Keratinocyte (primary cell): ENCODE results near the gene GKN1.

Source experiments
- EZH2 ChIP-seq: IDR thresholded peaks from one replicate; pipeline ENCODE4 v1.6.1; 2012; ENCODE audit warnings: inconsistent platforms, mild to moderate bottlenecking, low read length, moderate library complexity
- TF ChIP-seq, protein P1 (sequence below), 3 experiments: IDR thresholded peaks in 1 of 3; conservative IDR thresholded peaks in 1 of 3; optimal IDR thresholded peaks in 1 of 3; 2 replicates in 2 of 3; 3 replicates in 1 of 3; pipeline versions ENCODE3 to v1.5.1; 2011; ENCODE audit warnings: low read length in 3 of 3, mild to moderate bottlenecking in 3 of 3, moderate library complexity in 2 of 3, control low read depth in 1 of 3, inconsistent platforms in 1 of 3; ENCODE audit not compliant: insufficient read depth in 2 of 3; ENCODE audit errors: extremely low read depth in 1 of 3

DNA sequence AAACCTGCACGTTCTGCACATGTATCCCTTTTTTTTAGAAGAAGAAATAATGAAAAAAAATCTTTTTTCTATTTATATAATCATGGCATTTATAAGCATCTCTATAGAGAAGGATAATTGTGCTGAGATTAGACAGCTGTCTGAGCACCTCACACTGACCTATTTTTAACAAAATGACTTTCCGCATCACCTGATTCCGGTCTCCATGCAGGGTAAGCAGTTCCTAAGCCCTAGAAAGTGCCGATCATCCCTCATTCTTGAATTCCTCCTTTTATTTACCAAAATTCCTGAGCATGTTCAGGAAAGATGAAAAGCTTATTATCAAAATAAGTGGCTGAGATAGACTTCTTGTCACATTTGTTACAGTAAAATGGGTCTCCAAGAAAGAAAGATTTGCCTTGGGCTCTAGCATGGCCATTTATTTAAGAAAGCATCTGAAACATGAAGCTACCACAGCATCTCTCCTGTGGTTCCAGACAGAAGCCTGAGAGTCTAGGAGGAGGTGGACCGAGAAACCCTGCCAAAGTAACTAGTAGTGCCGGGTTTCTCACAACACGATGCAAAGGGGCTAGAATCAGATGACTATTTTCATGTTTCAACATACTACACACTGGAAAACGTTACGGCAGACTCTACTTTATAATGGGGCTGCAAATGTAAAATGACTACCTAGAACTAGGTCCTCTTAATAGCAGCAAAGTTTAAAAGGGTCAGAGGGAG lies 670 bp downstream of the GKN1 start:
- TF ChIP-seq, protein P1, sequence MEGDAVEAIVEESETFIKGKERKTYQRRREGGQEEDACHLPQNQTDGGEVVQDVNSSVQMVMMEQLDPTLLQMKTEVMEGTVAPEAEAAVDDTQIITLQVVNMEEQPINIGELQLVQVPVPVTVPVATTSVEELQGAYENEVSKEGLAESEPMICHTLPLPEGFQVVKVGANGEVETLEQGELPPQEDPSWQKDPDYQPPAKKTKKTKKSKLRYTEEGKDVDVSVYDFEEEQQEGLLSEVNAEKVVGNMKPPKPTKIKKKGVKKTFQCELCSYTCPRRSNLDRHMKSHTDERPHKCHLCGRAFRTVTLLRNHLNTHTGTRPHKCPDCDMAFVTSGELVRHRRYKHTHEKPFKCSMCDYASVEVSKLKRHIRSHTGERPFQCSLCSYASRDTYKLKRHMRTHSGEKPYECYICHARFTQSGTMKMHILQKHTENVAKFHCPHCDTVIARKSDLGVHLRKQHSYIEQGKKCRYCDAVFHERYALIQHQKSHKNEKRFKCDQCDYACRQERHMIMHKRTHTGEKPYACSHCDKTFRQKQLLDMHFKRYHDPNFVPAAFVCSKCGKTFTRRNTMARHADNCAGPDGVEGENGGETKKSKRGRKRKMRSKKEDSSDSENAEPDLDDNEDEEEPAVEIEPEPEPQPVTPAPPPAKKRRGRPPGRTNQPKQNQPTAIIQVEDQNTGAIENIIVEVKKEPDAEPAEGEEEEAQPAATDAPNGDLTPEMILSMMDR (optimal IDR thresholded peaks at IDR 0.05 in 1 of 3, IDR thresholded peaks at IDR 0.05 in 1 of 3, conservative IDR thresholded peaks at IDR 0.05 in 1 of 3; ENCODE audit: extremely low read depth in 1 of 3, insufficient read depth in 2 of 3, low read length in 3 of 3): no peak
- TF ChIP-seq EZH2: no peak
